Breast epithelium (tissue), 4 donors: Measurements from ENCODE around the gene GLIS2. TPM values are rescaled to one million over a fixed set of nuclear protein-coding genes. Genes with fewer than 3 reads are reported as not detected.
A peak's percentile ranks its signal among the peaks of the same experiment; 100 is the strongest.

Experiments
- DNase-seq, 2 donors: peaks; one replicate each; pipeline ENCODE4 v3.0.0-alpha.2; 2019; ENCODE audit warnings: low spot score in 2 of 2
- H3K27ac ChIP-seq, 2 donors: fragments of 200-600 bp; sonication (generic) in 1 of 2; one replicate each; pipeline ENCODE4 v1.5.1; 2016 to 2019; ENCODE audit warnings: mild to moderate bottlenecking in 1 of 2
- H3K27me3 ChIP-seq, 2 donors: fragments of 200-600 bp; sonication (generic) in 1 of 2; one replicate each; pipeline versions ENCODE4 v1.5.1 to v1.6.0; 2017 to 2019; ENCODE audit warnings: control low read depth in 1 of 2, mild to moderate bottlenecking in 1 of 2
- H3K36me3 ChIP-seq: fragments of 200-600 bp; one replicate; pipeline ENCODE4 v1.5.1; 2019
- H3K4me1 ChIP-seq, 2 donors: fragments of 200-600 bp; sonication (generic); one replicate each; pipeline ENCODE4 v1.5.1; 2016 to 2019; ENCODE audit warnings: control low read depth in 1 of 2
- H3K4me3 ChIP-seq, 3 donors: fragments of 200-600 bp; sonication (generic); 1 replicate in 2 of 3; 2 replicates in 1 of 3; pipeline ENCODE4 v1.5.1; 2016 to 2019; ENCODE audit warnings: mild to moderate bottlenecking in 3 of 3, moderate library complexity in 2 of 3
- H3K9me3 ChIP-seq, 2 donors: fragments of 200-600 bp; sonication (generic) in 1 of 2; one replicate each; pipeline ENCODE4 v1.5.1; 2016 to 2019; ENCODE audit warnings: control low read depth in 1 of 2
- CTCF ChIP-seq, 3 donors: fragments of 450-650 bp; IDR thresholded peaks; one replicate each; pipeline ENCODE4 v1.5.1; 2016 to 2017; ENCODE audit warnings: antibody characterized with exemption in 3 of 3, mild to moderate bottlenecking in 3 of 3, moderate library complexity in 3 of 3
- POLR2A ChIP-seq: fragments of 450-650 bp; IDR thresholded peaks from one replicate; pipeline ENCODE4 v1.6.1; 2016; ENCODE audit warnings: antibody characterized with exemption, mild to moderate bottlenecking, moderate library complexity
- POLR2AphosphoS5 ChIP-seq, 3 donors: sonication (generic); formaldehyde crosslinking; IDR thresholded peaks; one replicate each; pipeline ENCODE4 v1.6.1; 2017; ENCODE audit warnings: antibody characterized with exemption in 3 of 3
- intact Hi-C: fragments of 100-400 bp; cut with DNase I; formaldehyde crosslinking; loops from one replicate; pipeline ENCODE4 v1.15.1; 2023; ENCODE audit warnings: low total_unique reads
- total RNA-seq, 3 donors: library from RNA; depleted of rRNA; stranded (reverse); fragments of >200 nt; gene quantifications; one replicate each; pipeline ENCODE4 v1.1.0, GENCODE V29; 2016

GLIS2 gene
- total RNA-seq, 3 donors from 2014 or later = 0.96 to 3.9 (median 1.5) TPM

GRCh38 chr16:4309102-4309832, 6.6 kb upstream of the GLIS2 start:
- no peaks in the 10 kb centered on the region for H3K36me3 ChIP-seq
- H3K4me1 ChIP-seq = peaks cover 0 to 9% of the 10 kb centered on the region in 2 donors
- H3K27ac ChIP-seq = no peak overlapping the region
- no peaks in the 10 kb centered on the region for H3K9me3 ChIP-seq
- intact Hi-C loops = no loop called here
- TF ChIP-seq CTCF (IDR thresholded peaks at IDR 0.05) (no peak), POLR2A (no peak)
- no peaks in the 10 kb centered on the region for H3K27me3 ChIP-seq
- no peak for DNase-seq
- H3K4me3 ChIP-seq = no peak overlapping the region

- Histone ChIP-seq H3K4me1 (peaks cover 0 to 9% of the 10 kb centered on the region in 2 donors), H3K27me3 (no peaks in the 10 kb centered on the region), H3K27ac (no peak overlapping the region), H3K4me3 (no peak overlapping the region), H3K9me3 (no peaks in the 10 kb centered on the region), H3K36me3 (no peaks in the 10 kb centered on the region)
- intact Hi-C loops = no loop called here
- DNase-seq = no peak
- TF ChIP-seq POLR2A (no peak), POLR2AphosphoS5 (IDR thresholded peaks at IDR 0.05) (no peak), CTCF (IDR thresholded peaks at IDR 0.05) (no peak)
These were observed 6.0 kb upstream of the GLIS2 start for GRCh38 chr16:4309833-4310266.

- DNase-seq = no peak
- intact Hi-C loops = no loop called here
- TF ChIP-seq POLR2A = no peak
- peak in 2 of 3 donors; percentile 15 to 37 for TF ChIP-seq CTCF (IDR thresholded peaks at IDR 0.05)
- no peaks in the 10 kb centered on the region for H3K9me3 ChIP-seq
- no peaks in the 10 kb centered on the region for H3K36me3 ChIP-seq
- H3K4me1 ChIP-seq = peaks cover 9 to 14% of the 10 kb centered on the region in 2 donors
- H3K4me3 ChIP-seq = peak overlapping the region in 1 of 3 donors; percentile 6
- H3K27me3 ChIP-seq = no peaks in the 10 kb centered on the region
- H3K27ac ChIP-seq = peak overlapping the region in 1 of 2 donors; percentile 97
These were observed 2.0 kb upstream of the GLIS2 start for GRCh38 chr16:4313563-4314531.

GRCh38 chr16:4314532-4315185, 1.2 kb upstream of the GLIS2 start:
- intact Hi-C loops = no loop called here
- TF ChIP-seq CTCF (IDR thresholded peaks at IDR 0.05) (no peak), POLR2A (no peak), POLR2AphosphoS5 (IDR thresholded peaks at IDR 0.05) (no peak)
- Histone ChIP-seq H3K27me3 (no peaks in the 10 kb centered on the region), H3K4me1 (peaks cover 10 to 14% of the 10 kb centered on the region in 2 donors), H3K36me3 (no peaks in the 10 kb centered on the region), H3K9me3 (no peaks in the 10 kb centered on the region), H3K27ac (peak overlapping the region; percentile 84 to 97), H3K4me3 (peak overlapping the region; percentile 56 to 77 (median 69))
- no peak for DNase-seq
